Left lung (tissue), 10 donors: ENCODE measurements around the gene SCUBE2. TPM values are rescaled to one million over a fixed set of nuclear protein-coding genes. Genes with fewer than 3 reads are reported as not detected.
"Not testable (repeated sequence)": the region's sequence is repeated elsewhere in the genome, so short reads cannot be mapped to it uniquely, and the experiment has no call there.

Experiments
- ATAC-seq: fragments of 200-7000 bp; cut with Tn5 transposase; one replicate; pipeline ENCODE4 v1.9.1; 2020; ENCODE audit warnings: moderate library complexity
- DNase-seq, 4 donors: peaks; one replicate each; pipeline ENCODE4 v3.0.0-alpha.2; 2013 to 2020
- H3K27ac ChIP-seq, 2 donors: fragments of 200-600 bp; sonication (generic) in 1 of 2; one replicate each; pipeline versions ENCODE4 v1.5.0 to v1.8.0; 2020 to 2021
- H3K27me3 ChIP-seq, 2 donors: fragments of 200-600 bp; sonication (generic) in 1 of 2; one replicate each; pipeline versions ENCODE4 v1.5.0 to v1.8.0; 2020 to 2021
- H3K36me3 ChIP-seq, 2 donors: fragments of 200-600 bp; sonication (generic) in 1 of 2; one replicate each; pipeline versions ENCODE4 v1.5.0 to v1.8.0; 2020 to 2021
- H3K4me1 ChIP-seq, 2 donors: fragments of 200-600 bp; one replicate each; pipeline ENCODE4 v1.8.0; 2021
- H3K4me3 ChIP-seq, 2 donors: fragments of 200-600 bp; sonication (generic) in 1 of 2; one replicate each; pipeline versions ENCODE4 v1.5.0 to v1.8.0; 2020 to 2021; ENCODE audit warnings: mild to moderate bottlenecking in 1 of 2
- H3K9me3 ChIP-seq, 2 donors: fragments of 200-600 bp; sonication (generic) in 1 of 2; one replicate each; pipeline versions ENCODE4 v1.5.0 to v1.8.0; 2020 to 2021
- CTCF ChIP-seq, 2 donors: fragments of 200-600 bp; sonication (generic) in 1 of 2; IDR thresholded peaks; one replicate each; pipeline versions ENCODE4 v1.5.0 to v1.8.0; 2021; ENCODE audit warnings: antibody characterized with exemption in 2 of 2
- intact Hi-C, 2 donors: fragments of 100-400 bp; cut with DNase I; formaldehyde crosslinking; loops; one replicate each; pipeline versions ENCODE4 v1.11.2 to v1.14.2; 2022
- microRNA-seq, 2 donors: library from miRNA; unstranded; fragments of <30 nt; microRNA quantifications; one replicate each; pipeline ENCODE4, GENCODE V29; 2019
- polyA plus RNA-seq, 6 donors: library from polyadenylated mRNA; unstranded; fragments of 120-200 nt; gene quantifications; one replicate each; pipeline ENCODE4 v1.2.1, GENCODE V29; 2013; ENCODE audit not compliant: insufficient read length in 6 of 6
- total RNA-seq, 2 donors: library from RNA; stranded (reverse); fragmentation: NEBNext Ultra II Directional; extraction: Animal tissue kit (Norgen Biotek cat#: 25700); gene quantifications; one replicate each; pipeline ENCODE4 v1.2.1, GENCODE V29; 2021
- donor health status: DM: no; HTN: yes; CAD: no.
- donor health status: DM: no; HTN: no; CAD: no.

SCUBE2 gene
- total and polyA plus RNA-seq, 8 donors, result 2.7 to 55.9 (median 36.0) TPM

GRCh38 chr11:8980485-8980884, 110.9 kb downstream of the SCUBE2 start:
- no peaks in the 10 kb centered on the region for H3K36me3 ChIP-seq
- no peaks in the 10 kb centered on the region for H3K27me3 ChIP-seq
- no peaks in the 10 kb centered on the region for H3K9me3 ChIP-seq
- no peaks in the 10 kb centered on the region for H3K4me1 ChIP-seq
- ATAC-seq (no peak), DNase-seq (no peak)
- H3K27ac ChIP-seq, result no peak overlapping the region
- no peak for TF ChIP-seq CTCF (IDR thresholded peaks at IDR 0.05)
- intact Hi-C loops, result no loop called here
- H3K4me3 ChIP-seq, result no peak overlapping the region

GRCh38 chr11:8979365-8979764, 112.0 kb downstream of the SCUBE2 start:
- DNase-seq, H3K4me3 ChIP-seq, H3K9me3 ChIP-seq, H3K36me3 ChIP-seq, H3K4me1 ChIP-seq, intact Hi-C loops, H3K27me3 ChIP-seq, ATAC-seq, H3K27ac ChIP-seq: not testable (repeated sequence)

- no peak for DNase-seq
- no peaks in the 10 kb centered on the region for H3K9me3 ChIP-seq
- H3K4me1 ChIP-seq, result no peaks in the 10 kb centered on the region
- intact Hi-C loops, result no loop called here
- no peaks in the 10 kb centered on the region for H3K27me3 ChIP-seq
- no peak overlapping the region for H3K27ac ChIP-seq
- H3K36me3 ChIP-seq, result no peaks in the 10 kb centered on the region
- TF ChIP-seq CTCF (IDR thresholded peaks at IDR 0.05), result no peak
- ATAC-seq, result no peak
- no peak overlapping the region for H3K4me3 ChIP-seq
These were observed 118.3 kb downstream of the SCUBE2 start for GRCh38 chr11:8973121-8973520.

- no peak overlapping the region for H3K4me3 ChIP-seq
- H3K36me3 ChIP-seq, result no peaks in the 10 kb centered on the region
- H3K27ac ChIP-seq, result no peak overlapping the region
- no peaks in the 10 kb centered on the region for H3K27me3 ChIP-seq
- TF ChIP-seq CTCF (IDR thresholded peaks at IDR 0.05), result no peak
- ATAC-seq (no peak), DNase-seq (no peak)
- no peaks in the 10 kb centered on the region for H3K9me3 ChIP-seq
- no peaks in the 10 kb centered on the region for H3K4me1 ChIP-seq
- intact Hi-C loops, result no loop called here
These were observed 119.5 kb downstream of the SCUBE2 start for GRCh38 chr11:8971924-8972316.

GRCh38 chr11:8971196-8971923, 120.0 kb downstream of the SCUBE2 start:
- H3K27ac ChIP-seq, result no peak overlapping the region
- no peaks in the 10 kb centered on the region for H3K27me3 ChIP-seq
- DNase-seq, result no peak
- H3K4me1 ChIP-seq, result no peaks in the 10 kb centered on the region
- no peak for TF ChIP-seq CTCF (IDR thresholded peaks at IDR 0.05)
- intact Hi-C loops, result no loop called here
- ATAC-seq, result no peak
- no peaks in the 10 kb centered on the region for H3K36me3 ChIP-seq
- H3K4me3 ChIP-seq, result no peak overlapping the region
- H3K9me3 ChIP-seq, result no peaks in the 10 kb centered on the region

Small RNAs within 50 kb of the gene (microRNA-seq; reads per million reads assigned to microRNA genes)
- gene MIR5691, result 0.14 to 0.17 reads per million in 2 donors

Other genes with a start within 250 kb of the SCUBE2 start
- gene AKIP1, start 180.4 kb downstream of the SCUBE2 start, total RNA-seq, result 10 to 100 TPM; 23.2 to 29.1 TPM
- gene AKIP1, start 180.4 kb downstream of the SCUBE2 start, polyA plus RNA-seq, result 10 to 100 TPM; 20.1 to 25.7 (median 22.0) TPM
- gene C11orf16, start 158.7 kb downstream of the SCUBE2 start, total RNA-seq, result 1 to 10 TPM in 1 of 2 donors, not detected in 1; 2.0 TPM
- 1 to 10 TPM; 1.5 to 8.1 (median 4.5) TPM for gene C11orf16, start 158.7 kb downstream of the SCUBE2 start, polyA plus RNA-seq
- not detected for gene ASCL3, start 148.6 kb downstream of the SCUBE2 start, total RNA-seq
- under 1 TPM in 3 of 6 donors, not detected in 3; 0.21 to 0.60 (median 0.26) TPM for gene ASCL3, start 148.6 kb downstream of the SCUBE2 start, polyA plus RNA-seq
- 10 to 100 TPM; 54.2 to 61.7 TPM for gene TMEM9B, start 127.2 kb downstream of the SCUBE2 start, total RNA-seq
- gene TMEM9B, start 127.2 kb downstream of the SCUBE2 start, polyA plus RNA-seq, result 10 to 100 TPM; 43.4 to 54.2 (median 48.0) TPM
- gene NRIP3, start 87.6 kb downstream of the SCUBE2 start, total RNA-seq, result 1 to 10 TPM; 1.1 to 2.3 TPM
- 1 to 10 TPM; 2.4 to 4.8 (median 3.0) TPM for gene NRIP3, start 87.6 kb downstream of the SCUBE2 start, polyA plus RNA-seq
- gene DENND5A, start 173.8 kb upstream of the SCUBE2 start, total RNA-seq, result 10 to 100 TPM; 65.7 to 99.8 TPM
- gene DENND5A, start 173.8 kb upstream of the SCUBE2 start, polyA plus RNA-seq, result 100 to 1,000 TPM in 2 of 6 donors, 10 to 100 TPM in 4; 80.8 to 106 (median 96.7) TPM
- 10 to 100 TPM; 71.9 to 77.1 TPM for gene TMEM41B, start 223.0 kb upstream of the SCUBE2 start, total RNA-seq
- 10 to 100 TPM; 36.5 to 50.3 (median 43.5) TPM for gene TMEM41B, start 223.0 kb upstream of the SCUBE2 start, polyA plus RNA-seq